ENCODE results near the gene FARP1.

DNA sequence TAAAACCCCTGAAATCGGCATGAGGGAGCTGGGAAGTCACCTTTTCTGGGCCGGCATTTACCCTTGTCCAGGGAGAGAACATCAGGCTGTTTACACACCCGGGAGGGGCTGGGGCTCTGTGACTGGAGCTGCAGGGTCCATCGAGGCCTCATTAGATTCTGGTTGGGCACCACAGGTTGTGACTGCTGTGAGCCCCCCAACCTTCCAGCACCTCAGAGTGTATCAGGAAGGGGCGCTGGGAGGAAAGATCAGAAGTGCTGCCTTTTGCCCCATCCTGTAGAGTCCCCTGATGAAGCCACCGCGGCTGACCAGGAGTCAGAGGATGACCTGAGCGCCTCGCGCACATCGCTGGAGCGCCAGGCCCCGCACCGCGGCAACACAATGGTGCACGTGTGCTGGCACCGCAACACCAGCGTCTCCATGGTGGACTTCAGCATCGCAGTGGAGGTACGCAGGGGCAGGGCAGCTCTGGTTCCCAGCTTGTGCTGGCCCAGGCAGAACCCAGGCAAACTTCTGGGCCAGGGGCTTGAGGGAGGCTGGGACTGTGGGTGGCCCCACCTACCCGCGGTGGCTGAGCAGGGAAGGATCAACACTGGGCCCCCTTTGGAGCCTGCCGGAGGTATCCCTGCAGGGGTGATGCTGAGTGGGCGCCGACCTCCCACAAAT, 297.6 kb downstream of the FARP1 start:
- TF ChIP-seq, protein P1, sequence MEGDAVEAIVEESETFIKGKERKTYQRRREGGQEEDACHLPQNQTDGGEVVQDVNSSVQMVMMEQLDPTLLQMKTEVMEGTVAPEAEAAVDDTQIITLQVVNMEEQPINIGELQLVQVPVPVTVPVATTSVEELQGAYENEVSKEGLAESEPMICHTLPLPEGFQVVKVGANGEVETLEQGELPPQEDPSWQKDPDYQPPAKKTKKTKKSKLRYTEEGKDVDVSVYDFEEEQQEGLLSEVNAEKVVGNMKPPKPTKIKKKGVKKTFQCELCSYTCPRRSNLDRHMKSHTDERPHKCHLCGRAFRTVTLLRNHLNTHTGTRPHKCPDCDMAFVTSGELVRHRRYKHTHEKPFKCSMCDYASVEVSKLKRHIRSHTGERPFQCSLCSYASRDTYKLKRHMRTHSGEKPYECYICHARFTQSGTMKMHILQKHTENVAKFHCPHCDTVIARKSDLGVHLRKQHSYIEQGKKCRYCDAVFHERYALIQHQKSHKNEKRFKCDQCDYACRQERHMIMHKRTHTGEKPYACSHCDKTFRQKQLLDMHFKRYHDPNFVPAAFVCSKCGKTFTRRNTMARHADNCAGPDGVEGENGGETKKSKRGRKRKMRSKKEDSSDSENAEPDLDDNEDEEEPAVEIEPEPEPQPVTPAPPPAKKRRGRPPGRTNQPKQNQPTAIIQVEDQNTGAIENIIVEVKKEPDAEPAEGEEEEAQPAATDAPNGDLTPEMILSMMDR (IDR thresholded peaks at IDR 0.05) = no peak
- TF ChIP-seq POLR2A (IDR thresholded peaks at IDR 0.05; ENCODE audit: low read length) (no peak), EP300 (IDR thresholded peaks at IDR 0.05) (no peak), HDAC2 (IDR thresholded peaks at IDR 0.05) (no peak), RCOR1 (IDR thresholded peaks at IDR 0.05; ENCODE audit: low read depth, low read length) (no peak), MYC (IDR thresholded peaks at IDR 0.05; ENCODE audit: borderline replicate concordance, low read length) (no peak), MAFK (IDR thresholded peaks at IDR 0.05; ENCODE audit: partially characterized antibody) (no peak), RFX5 (IDR thresholded peaks at IDR 0.05) (no peak), CHD2 (IDR thresholded peaks at IDR 0.05; ENCODE audit: low read length, partially characterized antibody) (no peak)
- TF ChIP-seq, protein P2, sequence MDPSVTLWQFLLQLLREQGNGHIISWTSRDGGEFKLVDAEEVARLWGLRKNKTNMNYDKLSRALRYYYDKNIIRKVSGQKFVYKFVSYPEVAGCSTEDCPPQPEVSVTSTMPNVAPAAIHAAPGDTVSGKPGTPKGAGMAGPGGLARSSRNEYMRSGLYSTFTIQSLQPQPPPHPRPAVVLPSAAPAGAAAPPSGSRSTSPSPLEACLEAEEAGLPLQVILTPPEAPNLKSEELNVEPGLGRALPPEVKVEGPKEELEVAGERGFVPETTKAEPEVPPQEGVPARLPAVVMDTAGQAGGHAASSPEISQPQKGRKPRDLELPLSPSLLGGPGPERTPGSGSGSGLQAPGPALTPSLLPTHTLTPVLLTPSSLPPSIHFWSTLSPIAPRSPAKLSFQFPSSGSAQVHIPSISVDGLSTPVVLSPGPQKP (IDR thresholded peaks at IDR 0.05; ENCODE audit: low read depth, low read length) = no peak

Data from A549 (cell line).